Gastrocnemius medialis (tissue), 4 donors: ENCODE data around the gene CABP7. TPM values are rescaled to one million over a fixed set of nuclear protein-coding genes. Genes with fewer than 3 reads are reported as not detected.

Source experiments
- ATAC-seq, 2 donors: fragments of 150-250 bp; one replicate each; pipeline ENCODE4 v1.9.1; 2016
- DNase-seq, 2 donors: peaks; one replicate each; pipeline ENCODE4 v3.0.0-alpha.2; 2019
- H3K27ac ChIP-seq, 4 donors: fragments of 200-600 bp; sonication (generic); 1 replicate in 1 of 4; 2 replicates in 3 of 4; pipeline ENCODE4 v1.5.1; 2016 to 2018; ENCODE audit warnings: mild to moderate bottlenecking in 2 of 4, moderate library complexity in 1 of 4
- H3K27me3 ChIP-seq, 3 donors: fragments of 200-600 bp; sonication (generic) in 2 of 3; 1 replicate in 1 of 3; 2 replicates in 2 of 3; pipeline versions ENCODE4 v1.5.1 to v1.6.0; 2016 to 2019; ENCODE audit warnings: mild to moderate bottlenecking in 1 of 3, moderate library complexity in 1 of 3
- H3K36me3 ChIP-seq, 2 donors: fragments of 200-600 bp; sonication (generic) in 1 of 2; one replicate each; pipeline ENCODE4 v1.5.1; 2017 to 2018
- H3K4me1 ChIP-seq, 2 donors: fragments of 200-600 bp; sonication (generic) in 1 of 2; one replicate each; pipeline ENCODE4 v1.5.1; 2016 to 2017; ENCODE audit warnings: mild to moderate bottlenecking in 2 of 2
- H3K4me3 ChIP-seq, 4 donors: fragments of 200-600 bp; sonication (generic) in 3 of 4; 1 replicate in 1 of 4; 2 replicates in 3 of 4; pipeline ENCODE4 v1.5.1; 2016 to 2019; ENCODE audit warnings: mild to moderate bottlenecking in 2 of 4
- H3K9me3 ChIP-seq, 3 donors: fragments of 200-600 bp; sonication (generic) in 2 of 3; 1 replicate in 1 of 3; 2 replicates in 2 of 3; pipeline ENCODE4 v1.5.1; 2016 to 2019
- CTCF ChIP-seq, 5 experiments: fragments of 450-650 bp in 3 of 5; fragments of 200-600 bp in 2 of 5; sonication (generic) in 2 of 5; IDR thresholded peaks in 4 of 5; conservative IDR thresholded peaks in 1 of 5; 1 replicate in 4 of 5; 2 replicates in 1 of 5; pipeline ENCODE4 v1.5.1; 2016 to 2019; ENCODE audit warnings: antibody characterized with exemption in 5 of 5, mild to moderate bottlenecking in 3 of 5, moderate library complexity in 3 of 5
- POLR2A ChIP-seq, 2 donors: fragments of 450-650 bp; IDR thresholded peaks; one replicate each; pipeline ENCODE4 v1.6.1; 2017; ENCODE audit warnings: antibody characterized with exemption in 2 of 2, mild to moderate bottlenecking in 2 of 2, moderate library complexity in 2 of 2
- in situ Hi-C, 4 donors: fragments of 200-750 bp; cut with MboI; loops; one replicate each; pipeline versions ENCODE4 v1.15.0 to v1.8.0; 2017; ENCODE audit warnings: low sequenced_read_pairs in 4 of 4
- intact Hi-C: fragments of 100-400 bp; cut with DNase I; formaldehyde crosslinking; loops from one replicate; pipeline ENCODE4 v1.15.1; 2023; ENCODE audit warnings: low total_unique reads
- total RNA-seq, 4 donors: library from RNA; depleted of rRNA; stranded (reverse); fragments of >200 nt; gene quantifications; one replicate each; pipeline versions ENCODE4 v1.1.0 to v1.2.3, GENCODE V29; 2016

Gene CABP7
- total RNA-seq, 4 donors from 2014 or later, result not detected

GRCh38 chr22:29722151-29722550 lies 2.3 kb downstream of the CABP7 start:
- ATAC-seq (no peak), DNase-seq (no peak)
- Histone ChIP-seq H3K4me3 (no peak overlapping the region), H3K27me3 (peaks cover 24 to 26% (median 24%) of the 10 kb centered on the region in 3 donors), H3K27ac (no peak overlapping the region), H3K4me1 (no peaks in the 10 kb centered on the region), H3K36me3 (no peaks in the 10 kb centered on the region), H3K9me3 (no peaks in the 10 kb centered on the region)
- in situ Hi-C loops, result no loop called here
- no peak for TF ChIP-seq CTCF (IDR thresholded peaks at IDR 0.05 in 4 of 5, conservative IDR thresholded peaks at IDR 0.05 in 1 of 5)
- no peak for TF ChIP-seq POLR2A (IDR thresholded peaks at IDR 0.05)
- intact Hi-C loops, result no loop called here

DNA sequence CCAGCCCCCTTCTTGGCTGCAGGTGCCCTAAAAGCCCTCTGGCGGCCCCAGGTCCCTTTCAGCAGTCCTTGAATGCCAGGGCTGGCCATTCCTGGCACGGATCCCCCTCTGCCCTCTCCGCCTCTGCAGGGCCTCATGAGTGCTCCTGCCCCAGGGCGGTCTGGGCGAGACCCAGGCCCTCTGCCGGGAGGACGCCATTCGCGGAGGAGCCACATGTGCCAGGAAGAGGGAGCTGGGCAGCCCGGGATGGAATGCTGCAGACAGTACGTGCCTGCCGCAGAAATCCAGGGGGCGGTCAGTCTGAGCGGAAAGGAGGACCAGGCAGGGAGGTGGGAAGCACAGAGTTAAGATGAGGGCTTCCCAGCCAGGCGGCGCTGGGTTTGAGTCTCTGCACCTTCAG lies 2.8 kb downstream of the CABP7 start:
- TF ChIP-seq CTCF (IDR thresholded peaks at IDR 0.05 in 4 of 5, conservative IDR thresholded peaks at IDR 0.05 in 1 of 5) (no peak), POLR2A (IDR thresholded peaks at IDR 0.05) (no peak)
- in situ Hi-C loops, result no loop called here

DNA sequence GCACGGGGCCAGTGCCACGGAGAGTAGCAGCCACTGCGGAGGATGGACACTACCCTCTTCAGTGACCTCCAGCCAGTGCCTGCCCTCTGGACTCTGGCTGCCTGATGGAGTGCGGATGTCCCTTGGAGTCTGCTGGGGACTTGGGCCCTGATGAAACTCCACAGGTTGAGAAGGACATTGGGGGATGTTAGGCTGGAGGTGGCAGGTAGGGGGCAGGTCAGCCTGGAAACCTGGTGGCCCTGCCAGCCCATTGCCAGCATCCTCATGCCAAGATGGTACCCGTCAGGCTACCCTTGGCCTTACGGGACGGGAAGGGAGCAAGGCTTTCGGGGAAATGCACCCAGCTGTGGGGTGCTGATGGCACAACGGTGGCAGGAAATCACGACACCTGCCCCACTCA lies 4.0 kb downstream of the CABP7 start:
- ATAC-seq, result no peak
- no peak for TF ChIP-seq POLR2A (IDR thresholded peaks at IDR 0.05)
- no peak for TF ChIP-seq CTCF (IDR thresholded peaks at IDR 0.05 in 4 of 5, conservative IDR thresholded peaks at IDR 0.05 in 1 of 5)
- intact Hi-C loops, result no loop called here

More for the DNA sequence above, 2.8 kb downstream of the CABP7 start:
- no peak overlapping the region for H3K27ac ChIP-seq
- no peaks in the 10 kb centered on the region for H3K9me3 ChIP-seq
- ATAC-seq, result no peak
- H3K4me1 ChIP-seq, result no peaks in the 10 kb centered on the region
- peaks cover 24 to 26% (median 24%) of the 10 kb centered on the region in 3 donors for H3K27me3 ChIP-seq
- intact Hi-C loops, result no loop called here
- DNase-seq, result no peak
- H3K36me3 ChIP-seq, result no peaks in the 10 kb centered on the region
- H3K4me3 ChIP-seq, result no peak overlapping the region

GRCh38 chr22:29724843-29725242 lies 5.0 kb downstream of the CABP7 start:
- in situ Hi-C loops, result no loop called here
- H3K27me3 ChIP-seq, result peaks cover 9 to 10% (median 9%) of the 10 kb centered on the region in 3 donors
- intact Hi-C loops, result no loop called here
- DNase-seq (no peak), ATAC-seq (no peak)
- no peak for TF ChIP-seq CTCF (IDR thresholded peaks at IDR 0.05 in 4 of 5, conservative IDR thresholded peaks at IDR 0.05 in 1 of 5)
- no peak for TF ChIP-seq POLR2A (IDR thresholded peaks at IDR 0.05)
- no peaks in the 10 kb centered on the region for H3K9me3 ChIP-seq
- H3K27ac ChIP-seq, result no peak overlapping the region
- H3K4me1 ChIP-seq, result no peaks in the 10 kb centered on the region
- no peaks in the 10 kb centered on the region for H3K36me3 ChIP-seq
- no peak overlapping the region for H3K4me3 ChIP-seq

More for the DNA sequence above, 4.0 kb downstream of the CABP7 start:
- H3K9me3 ChIP-seq, result no peaks in the 10 kb centered on the region
- H3K4me1 ChIP-seq, result no peaks in the 10 kb centered on the region
- H3K36me3 ChIP-seq, result no peaks in the 10 kb centered on the region
- in situ Hi-C loops, result no loop called here
- no peak for DNase-seq
- no peak overlapping the region for H3K27ac ChIP-seq
- peaks cover 18 to 20% (median 19%) of the 10 kb centered on the region in 3 donors for H3K27me3 ChIP-seq
- no peak overlapping the region for H3K4me3 ChIP-seq

DNA sequence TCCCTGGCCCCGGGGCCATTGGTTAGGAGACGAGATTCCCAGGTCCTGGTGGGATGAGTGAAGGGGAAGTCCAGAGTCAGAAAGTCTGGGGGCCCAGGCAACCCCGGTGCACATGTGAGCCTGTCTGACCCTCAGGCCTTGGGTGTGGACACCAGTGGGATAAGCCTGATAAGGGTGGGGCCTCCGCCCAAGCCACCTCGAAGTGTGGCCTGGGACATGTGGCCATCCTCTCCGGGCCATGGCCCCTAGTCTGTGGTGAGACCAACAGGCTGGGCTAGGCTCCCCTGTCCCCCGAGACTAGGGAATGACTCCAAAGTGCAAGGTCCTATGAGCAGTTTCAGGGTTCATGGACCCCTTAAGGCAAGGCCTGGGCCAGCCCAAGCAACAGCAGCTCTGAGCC lies 6.3 kb downstream of the CABP7 start:
- no peak overlapping the region for H3K27ac ChIP-seq
- TF ChIP-seq POLR2A (IDR thresholded peaks at IDR 0.05) (no peak), CTCF (IDR thresholded peaks at IDR 0.05 in 4 of 5, conservative IDR thresholded peaks at IDR 0.05 in 1 of 5) (no peak)
- no peaks in the 10 kb centered on the region for H3K4me1 ChIP-seq
- in situ Hi-C loops (no loop called here), intact Hi-C loops (no loop called here)
- ATAC-seq (no peak), DNase-seq (no peak)
- H3K36me3 ChIP-seq, result no peaks in the 10 kb centered on the region
- no peak overlapping the region for H3K4me3 ChIP-seq
- H3K27me3 ChIP-seq, result peaks cover 3 to 6% (median 4%) of the 10 kb centered on the region in 3 donors
- H3K9me3 ChIP-seq, result no peaks in the 10 kb centered on the region
